Prostate gland (tissue), 2 donors: ENCODE measurements around the gene RNF115. TPM values are rescaled to one million over a fixed set of nuclear protein-coding genes. Genes with fewer than 3 reads are reported as not detected.

ENCODE experiments used
- DNase-seq: peaks from one replicate; pipeline ENCODE4 v3.0.0-alpha.2; 2019; ENCODE audit warnings: low spot score
- H3K27ac ChIP-seq, 2 donors: fragments of 200-600 bp; sonication (generic); 2 replicates each; pipeline ENCODE4 v1.5.1; 2017 to 2019
- H3K27me3 ChIP-seq: fragments of 200-600 bp; sonication (generic); replicated peaks from 2 replicates; pipeline ENCODE4 v1.5.1; 2019; ENCODE audit not compliant: insufficient read depth
- H3K36me3 ChIP-seq, 2 donors: fragments of 200-600 bp; sonication (generic); 1 replicate in 1 of 2; 2 replicates in 1 of 2; pipeline versions ENCODE4 v1.5.1 to v1.8.1; 2017 to 2019
- H3K4me1 ChIP-seq: fragments of 200-600 bp; sonication (generic); replicated peaks from 2 replicates; pipeline ENCODE4 v1.5.1; 2019
- H3K4me3 ChIP-seq, 2 donors: fragments of 200-600 bp; sonication (generic); 2 replicates each; pipeline ENCODE4 v1.5.1; 2017 to 2019
- H3K9me3 ChIP-seq: fragments of 200-600 bp; sonication (generic); 2 replicates; pipeline ENCODE4 v1.5.1; 2017
- CTCF ChIP-seq, 4 experiments: fragments of 200-600 bp in 2 of 4; fragments of 450-650 bp in 2 of 4; sonication (generic) in 2 of 4; IDR thresholded peaks; 1 replicate in 3 of 4; 2 replicates in 1 of 4; pipeline ENCODE4 v1.5.1; 2016 to 2019; ENCODE audit warnings: antibody characterized with exemption in 4 of 4, mild to moderate bottlenecking in 2 of 4, moderate library complexity in 2 of 4
- POLR2A ChIP-seq: fragments of 450-650 bp; IDR thresholded peaks from one replicate; pipeline ENCODE4 v1.6.1; 2016; ENCODE audit warnings: antibody characterized with exemption, mild to moderate bottlenecking
- POLR2AphosphoS5 ChIP-seq: sonication (generic); formaldehyde crosslinking; IDR thresholded peaks from one replicate; pipeline ENCODE4 v1.6.1; 2017; ENCODE audit warnings: antibody characterized with exemption
- WGBS: methylation state at CpG from one replicate; pipeline ENCODE4 v1.1.5; 2018; 5-methylcytosine and 5-hydroxymethylcytosine counted together
- intact Hi-C: fragments of 100-400 bp; cut with DNase I; formaldehyde crosslinking; loops from one replicate; pipeline ENCODE4 v1.14.2; 2022
- total RNA-seq, 2 donors: library from RNA; depleted of rRNA; stranded (reverse); fragments of >200 nt; gene quantifications; one replicate each; pipeline ENCODE4 v1.1.0, GENCODE V29; 2016

The RNF115 gene
- total RNA-seq, 2 donors from 2014 or later, result 12.5 to 21.4 TPM

GRCh38 chr1:145806844-145807243, 17.1 kb downstream of the RNF115 start:
- Histone ChIP-seq H3K4me1 (no peaks in the 10 kb centered on the region), H3K27ac (no peak overlapping the region), H3K9me3 (no peaks in the 10 kb centered on the region), H3K4me3 (no peak overlapping the region), H3K27me3 (no peaks in the 10 kb centered on the region), H3K36me3 (no peaks in the 10 kb centered on the region)
- intact Hi-C loops, result no loop called here
- TF ChIP-seq POLR2AphosphoS5 (no peak), POLR2A (no peak), CTCF (IDR thresholded peaks at IDR 0.05) (no peak)
- WGBS, result 92% methylated on average over 7 of the region's 7 CpGs
- no peak for DNase-seq

GRCh38 chr1:145806408-145806807, 17.5 kb downstream of the RNF115 start:
- intact Hi-C loops, result no loop called here
- Histone ChIP-seq H3K4me1 (no peaks in the 10 kb centered on the region), H3K9me3 (no peaks in the 10 kb centered on the region), H3K27me3 (no peaks in the 10 kb centered on the region), H3K27ac (no peak overlapping the region), H3K4me3 (no peak overlapping the region), H3K36me3 (no peaks in the 10 kb centered on the region)
- DNase-seq, result no peak
- WGBS, result 97% methylated on average over 4 of the region's 4 CpGs
- no peak for TF ChIP-seq POLR2AphosphoS5
- TF ChIP-seq POLR2A, result no peak
- no peak for TF ChIP-seq CTCF (IDR thresholded peaks at IDR 0.05)

- no peak overlapping the region for H3K27ac ChIP-seq
- intact Hi-C loops, result no loop called here
- TF ChIP-seq CTCF (IDR thresholded peaks at IDR 0.05) (no peak), POLR2AphosphoS5 (no peak), POLR2A (no peak)
- H3K27me3 ChIP-seq, result no peaks in the 10 kb centered on the region
- no peaks in the 10 kb centered on the region for H3K36me3 ChIP-seq
- no peak for DNase-seq
- H3K4me1 ChIP-seq, result no peaks in the 10 kb centered on the region
- no peak overlapping the region for H3K4me3 ChIP-seq
- H3K9me3 ChIP-seq, result no peaks in the 10 kb centered on the region
- 88% methylated on average over 1 of the region's 1 CpG for WGBS
Observed at GRCh38 chr1:145805057-145805456, 18.8 kb downstream of the RNF115 start.

GRCh38 chr1:145804235-145805045, 19.5 kb downstream of the RNF115 start:
- Histone ChIP-seq H3K4me3 (no peak overlapping the region), H3K4me1 (no peaks in the 10 kb centered on the region), H3K36me3 (no peaks in the 10 kb centered on the region), H3K9me3 (no peaks in the 10 kb centered on the region), H3K27me3 (no peaks in the 10 kb centered on the region), H3K27ac (no peak overlapping the region)
- intact Hi-C loops, result no loop called here
- TF ChIP-seq POLR2A, result no peak
- no peak for TF ChIP-seq CTCF (IDR thresholded peaks at IDR 0.05)
- no peak for TF ChIP-seq POLR2AphosphoS5
- no peak for DNase-seq
- WGBS, result 62% methylated on average over 3 of the region's 3 CpGs

- Histone ChIP-seq H3K4me1 (no peaks in the 10 kb centered on the region), H3K27me3 (no peaks in the 10 kb centered on the region), H3K4me3 (no peak overlapping the region), H3K27ac (no peak overlapping the region), H3K9me3 (no peaks in the 10 kb centered on the region), H3K36me3 (no peaks in the 10 kb centered on the region)
- TF ChIP-seq POLR2AphosphoS5 (no peak), CTCF (IDR thresholded peaks at IDR 0.05) (no peak), POLR2A (no peak)
- DNase-seq, result no peak
- 94% methylated on average over 2 of the region's 2 CpGs for WGBS
- intact Hi-C loops, result no loop called here
Observed at GRCh38 chr1:145799806-145800205, 24.1 kb downstream of the RNF115 start.
